CD4-positive, alpha-beta T cell (primary cell): ENCODE results near the gene PEX19. TPM values are rescaled to one million over a fixed set of nuclear protein-coding genes. Genes with fewer than 3 reads are reported as not detected.
"Not testable (repeated sequence)": the region's sequence is repeated elsewhere in the genome, so short reads cannot be mapped to it uniquely, and the experiment has no call there.

Experiments used
- ATAC-seq: fragments of 200-7000 bp; cut with Tn5 transposase; one replicate; pipeline ENCODE4 v1.10.0; 2022; ENCODE audit warnings: mild to moderate bottlenecking; ENCODE audit not compliant: poor library complexity
- CTCF ChIA-PET: fragments of 350-600 bp; sonication (Branson Sonifier 250); formaldehyde crosslinking; loops from one replicate; lab custom pipeline; 2021; ENCODE audit warnings: antibody characterized with exemption, inconsistent platforms; lab: Charles Lee
- POLR2A ChIA-PET: fragments of 350-600 bp; sonication (Branson Sonifier 250); formaldehyde crosslinking; loops from one replicate; lab custom pipeline; 2021; ENCODE audit warnings: antibody characterized with exemption, inconsistent platforms; lab: Charles Lee
- DNase-seq, 14 experiments: peaks; one replicate each; pipeline ENCODE4 v3.0.0-alpha.2; 2013 to 2020; ENCODE audit warnings: mixed read lengths in 2 of 14
- H3K27ac ChIP-seq, 2 donors: one replicate each; pipeline versions ENCODE4 v1.5.1 to v1.7.0; 2013; ENCODE audit warnings: low read length in 2 of 2, low read depth in 1 of 2, mild to moderate bottlenecking in 1 of 2
- H3K27me3 ChIP-seq, 2 experiments: 1 replicate in 1 of 2; 2 replicates in 1 of 2; pipeline versions ENCODE4 v1.6.1 to v1.7.0; 2013; ENCODE audit warnings: low read length in 2 of 2, control low read depth in 1 of 2, mild to moderate bottlenecking in 1 of 2, moderate library complexity in 1 of 2; ENCODE audit not compliant: insufficient read depth in 2 of 2, control insufficient read depth in 1 of 2
- H3K36me3 ChIP-seq: one replicate; pipeline ENCODE4 v1.6.1; 2013; ENCODE audit warnings: low read length, control low read depth; ENCODE audit not compliant: insufficient read depth
- H3K4me1 ChIP-seq: one replicate; pipeline ENCODE4 v1.6.1; 2013; ENCODE audit warnings: low read length, control low read depth; ENCODE audit not compliant: insufficient read depth
- H3K4me3 ChIP-seq: one replicate; pipeline ENCODE4 v1.5.1; 2013; ENCODE audit warnings: mild to moderate bottlenecking, low read length, moderate library complexity
- H3K9me3 ChIP-seq, 2 experiments: 1 replicate in 1 of 2; 2 replicates in 1 of 2; pipeline versions ENCODE4 v1.6.1 to v1.7.0; 2013; ENCODE audit warnings: low read length in 2 of 2, mild to moderate bottlenecking in 2 of 2, control low read depth in 1 of 2, moderate library complexity in 1 of 2; ENCODE audit not compliant: control insufficient read depth in 1 of 2, insufficient read depth in 1 of 2
- H3K27ac Mint-ChIP-seq: one replicate; pipeline ENCODE4 v1.8.0; 2020; ENCODE audit warnings: mixed read lengths
- H3K27me3 Mint-ChIP-seq: one replicate; pipeline ENCODE4 v1.8.0; 2021; ENCODE audit warnings: mixed read lengths
- H3K36me3 Mint-ChIP-seq: one replicate; pipeline ENCODE4 v1.8.0; 2021; ENCODE audit warnings: low read depth, mixed read lengths
- H3K4me1 Mint-ChIP-seq: one replicate; pipeline ENCODE4 v1.8.0; 2021; ENCODE audit warnings: low read depth, mixed read lengths
- H3K4me3 Mint-ChIP-seq: one replicate; pipeline ENCODE4 v1.8.0; 2020; ENCODE audit warnings: mild to moderate bottlenecking, mixed read lengths
- H3K9me3 Mint-ChIP-seq: one replicate; pipeline ENCODE4 v1.8.0; 2020; ENCODE audit warnings: mixed read lengths
- intact Hi-C, 2 experiments: fragments of 100-400 bp; cut with DNase I in 1 of 2; cut with micrococcal nuclease in 1 of 2; formaldehyde crosslinking; loops; one replicate each; pipeline versions ENCODE4 v1.15.1 to v1.9.0; 2023 to 2025; cut with DNase I, micrococcal nuclease
- total RNA-seq, 174 experiments: library from RNA in 2 of 174; stranded (reverse) in 2 of 174; gene quantifications; one replicate each; pipeline ENCODE4 v1.2.3 and lab custom pipeline; 2021 to 2026
- TF ChIP-seq, protein P1 (sequence below): fragments of 200-600 bp; IDR thresholded peaks from one replicate; pipeline ENCODE4 v1.8.0; 2022; ENCODE audit warnings: antibody characterized with exemption, mild to moderate bottlenecking

Gene PEX19
- total RNA-seq, 2 experiments from 2014 or later: 32.0 to 33.4 TPM

- Mint-ChIP-seq H3K27me3 (no peaks in the 10 kb centered on the region), H3K36me3 (peaks cover 83% of the 10 kb centered on the region), H3K27ac (peak overlapping the region; percentile 16), H3K4me3 (peak overlapping the region; percentile 5), H3K4me1 (peaks cover 7% of the 10 kb centered on the region), H3K9me3 (no peaks in the 10 kb centered on the region)
- Histone ChIP-seq H3K4me1 (peaks cover 6% of the 10 kb centered on the region), H3K27ac (no peak overlapping the region), H3K36me3 (peaks cover 76% of the 10 kb centered on the region), H3K9me3 (no peaks in the 10 kb centered on the region), H3K4me3 (no peak overlapping the region), H3K27me3 (no peaks in the 10 kb centered on the region)
- DNase-seq (peak; percentile 48 to 88 (median 58)), ATAC-seq (peak; percentile 99)
- POLR2A ChIA-PET: interaction anchor here (0.6 to 2.2 kb wide), 8 partner anchors 29 to 261 kb away, joined by 3 to 27 read pairs (median 4); partner anchors contain the start of genes DCAF8 and IGSF8
- TF ChIP-seq, protein P1, sequence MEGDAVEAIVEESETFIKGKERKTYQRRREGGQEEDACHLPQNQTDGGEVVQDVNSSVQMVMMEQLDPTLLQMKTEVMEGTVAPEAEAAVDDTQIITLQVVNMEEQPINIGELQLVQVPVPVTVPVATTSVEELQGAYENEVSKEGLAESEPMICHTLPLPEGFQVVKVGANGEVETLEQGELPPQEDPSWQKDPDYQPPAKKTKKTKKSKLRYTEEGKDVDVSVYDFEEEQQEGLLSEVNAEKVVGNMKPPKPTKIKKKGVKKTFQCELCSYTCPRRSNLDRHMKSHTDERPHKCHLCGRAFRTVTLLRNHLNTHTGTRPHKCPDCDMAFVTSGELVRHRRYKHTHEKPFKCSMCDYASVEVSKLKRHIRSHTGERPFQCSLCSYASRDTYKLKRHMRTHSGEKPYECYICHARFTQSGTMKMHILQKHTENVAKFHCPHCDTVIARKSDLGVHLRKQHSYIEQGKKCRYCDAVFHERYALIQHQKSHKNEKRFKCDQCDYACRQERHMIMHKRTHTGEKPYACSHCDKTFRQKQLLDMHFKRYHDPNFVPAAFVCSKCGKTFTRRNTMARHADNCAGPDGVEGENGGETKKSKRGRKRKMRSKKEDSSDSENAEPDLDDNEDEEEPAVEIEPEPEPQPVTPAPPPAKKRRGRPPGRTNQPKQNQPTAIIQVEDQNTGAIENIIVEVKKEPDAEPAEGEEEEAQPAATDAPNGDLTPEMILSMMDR: peak; percentile 78
- CTCF ChIA-PET: interaction anchor here (0.7 to 2.8 kb wide), 30 partner anchors 10 to 316 kb away, joined by 3 to 28 read pairs (median 4); partner anchors contain the start of genes DCAF8, IGSF8 and PEA15
- intact Hi-C loops: loop anchor here (1.0 kb wide), 2 partner anchors 98 to 190 kb away; no protein-coding TSS in a partner anchor
Measured at GRCh38 chr1:160291248-160292220, 6.6 kb upstream of the PEX19 start.

DNA sequence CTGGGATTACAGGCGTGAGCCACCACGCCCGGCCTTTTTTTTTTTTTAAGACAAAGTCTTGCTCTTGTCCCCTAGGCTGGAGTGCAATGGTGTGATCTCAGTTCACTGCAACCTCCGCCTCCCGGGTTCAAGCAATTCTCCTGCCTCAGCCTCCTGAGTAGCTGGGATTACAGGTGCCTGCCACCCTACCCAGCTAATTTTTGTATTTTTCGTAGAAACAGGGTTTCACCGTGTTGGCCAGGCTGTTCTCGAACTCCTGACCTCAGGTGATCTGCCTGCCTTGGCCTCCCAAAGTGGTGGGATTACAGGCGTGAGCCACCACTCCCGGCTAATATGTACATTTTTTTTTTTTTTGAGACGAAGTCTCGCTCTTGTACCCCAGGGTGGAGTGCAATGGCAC, 2.8 kb upstream of the PEX19 start:
- not testable (repeated sequence) for H3K9me3 ChIP-seq, H3K9me3 Mint-ChIP-seq, H3K27me3 Mint-ChIP-seq, H3K27me3 ChIP-seq, DNase-seq, H3K27ac Mint-ChIP-seq, H3K27ac ChIP-seq, ATAC-seq, H3K4me3 ChIP-seq
- H3K4me3 Mint-ChIP-seq: peak overlapping the region; percentile 51
- ChIA-PET POLR2A (interaction anchor here (0.7 to 1.2 kb wide), 2 partner anchors 25 to 186 kb away, joined by 3 to 7 read pairs; partner anchors contain the start of gene DCAF8), CTCF (interaction anchor here (0.8 to 1.7 kb wide), 3 partner anchors 36 to 186 kb away, joined by 3 to 5 read pairs (median 4); no protein-coding TSS in a partner anchor)
- H3K36me3 Mint-ChIP-seq: peaks cover 65% of the 10 kb centered on the region
- intact Hi-C loops: loop anchor here (5.0 to 10.0 kb wide), 3 partner anchors 35 to 847 kb away; partner anchors contain the start of genes DEDD (in 1 of the 2) and TAGLN2 (in 1 of the 2)
- peaks cover 45% of the 10 kb centered on the region for H3K36me3 ChIP-seq
- peaks cover 29% of the 10 kb centered on the region for H3K4me1 ChIP-seq
- H3K4me1 Mint-ChIP-seq: peaks cover 35% of the 10 kb centered on the region

DNA sequence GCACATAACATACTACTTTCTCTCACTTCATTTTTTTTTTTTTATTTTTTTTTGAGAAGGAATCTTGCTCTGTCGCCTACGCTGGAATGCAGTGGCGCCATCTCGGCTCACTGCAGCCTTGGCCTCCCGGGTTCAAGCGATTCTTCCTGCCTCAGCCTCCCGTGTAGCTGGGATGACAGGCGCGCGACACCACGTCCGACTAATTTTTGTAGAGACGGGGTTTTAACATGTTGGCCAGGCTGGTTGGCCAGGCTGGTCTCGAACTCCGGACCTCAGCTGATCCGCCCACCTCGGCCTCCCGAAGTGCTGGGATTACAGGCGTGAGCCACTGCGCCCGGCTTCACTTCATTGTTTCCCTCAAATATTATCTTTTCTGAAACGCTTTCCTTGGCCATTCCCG, 573 bp upstream of the PEX19 start:
- TF ChIP-seq, protein P1: no peak
- ChIA-PET CTCF (interaction anchor here (0.8 to 1.8 kb wide), 6 partner anchors 9 to 184 kb away, joined by 3 to 8 read pairs (median 6); no protein-coding TSS in a partner anchor), POLR2A (interaction anchor here (0.5 to 2.8 kb wide), 18 partner anchors 9 to 1240 kb away, joined by 3 to 73 read pairs (median 5); partner anchors contain the start of genes ARHGAP30, DCAF8, IGSF8 and PEA15)
- peaks cover 35% of the 10 kb centered on the region for H3K4me1 Mint-ChIP-seq
- H3K27me3 ChIP-seq: no peaks in the 10 kb centered on the region
- H3K27ac ChIP-seq: no peak overlapping the region
- peak in 1 of 14 experiments; percentile 26 for DNase-seq
- peaks cover 44% of the 10 kb centered on the region for H3K36me3 ChIP-seq
- no peaks in the 10 kb centered on the region for H3K9me3 ChIP-seq
- ATAC-seq: no peak
- intact Hi-C loops: loop anchor here (1.0 to 10.0 kb wide), 5 partner anchors 23 to 849 kb away; partner anchors contain the start of genes DCAF8 (in 1 of the 2), DEDD (in 1 of the 2), IGSF8 (in 1 of the 2) and TAGLN2 (in 1 of the 2)
- H3K9me3 Mint-ChIP-seq: no peaks in the 10 kb centered on the region
- H3K27ac Mint-ChIP-seq: peak overlapping the region; percentile 87
- peak overlapping the region; percentile 94 for H3K4me3 ChIP-seq
- no peaks in the 10 kb centered on the region for H3K27me3 Mint-ChIP-seq
- H3K36me3 Mint-ChIP-seq: peaks cover 65% of the 10 kb centered on the region
- H3K4me3 Mint-ChIP-seq: peak overlapping the region; percentile 99
- peaks cover 23% of the 10 kb centered on the region for H3K4me1 ChIP-seq
